Common myeloid progenitor, CD34-positive (primary cell): Measurements from ENCODE around the gene FREM2.

ENCODE experiments used
- CTCF ChIA-PET: fragments of 350-600 bp; sonication (Branson Sonifier 250); formaldehyde crosslinking; loops from one replicate; lab custom pipeline; 2021; ENCODE audit warnings: antibody characterized with exemption; lab: Charles Lee
- POLR2A ChIA-PET: fragments of 350-600 bp; sonication (Branson Sonifier 250); formaldehyde crosslinking; loops from one replicate; lab custom pipeline; 2021; ENCODE audit warnings: antibody characterized with exemption; lab: Charles Lee
- DNase-seq, 3 donors: peaks; one replicate each; pipeline versions ENCODE4 v3.0.0 to v3.0.0-alpha.2; 2013
- H3K27ac ChIP-seq, 2 experiments: 1 replicate in 1 of 2; 2 replicates in 1 of 2; pipeline ENCODE4 v1.7.0; 2013; ENCODE audit warnings: inconsistent platforms in 2 of 2, low read length in 2 of 2, mild to moderate bottlenecking in 2 of 2, low read depth in 1 of 2, moderate library complexity in 1 of 2; ENCODE audit not compliant: severe bottlenecking in 2 of 2, insufficient read depth in 1 of 2, poor library complexity in 1 of 2
- H3K27me3 ChIP-seq, 5 experiments: replicated peaks in 2 of 5; 1 replicate in 3 of 5; 2 replicates in 2 of 5; pipeline versions ENCODE4 v1.6.1 to v1.7.0; 2013; ENCODE audit warnings: low read length in 4 of 5, mild to moderate bottlenecking in 2 of 5, moderate library complexity in 2 of 5, inconsistent platforms in 1 of 5; ENCODE audit not compliant: insufficient read depth in 5 of 5, control insufficient read depth in 4 of 5
- H3K36me3 ChIP-seq, 4 experiments: 1 replicate in 2 of 4; 2 replicates in 2 of 4; pipeline versions ENCODE4 v1.6.1 to v1.7.0; 2013; ENCODE audit warnings: low read length in 3 of 4, control low read depth in 1 of 4, mild to moderate bottlenecking in 1 of 4; ENCODE audit not compliant: control insufficient read depth in 4 of 4, insufficient read depth in 4 of 4
- H3K4me1 ChIP-seq, 4 experiments: 1 replicate in 3 of 4; 2 replicates in 1 of 4; pipeline versions ENCODE4 v1.6.1 to v1.7.1; 2013; ENCODE audit warnings: low read length in 3 of 4, mild to moderate bottlenecking in 3 of 4, control low read depth in 1 of 4, inconsistent platforms in 1 of 4, moderate library complexity in 1 of 4; ENCODE audit not compliant: control insufficient read depth in 4 of 4, insufficient read depth in 4 of 4; ENCODE audit errors: control extremely low read depth in 1 of 4
- H3K4me3 ChIP-seq, 7 experiments: 1 replicate in 4 of 7; 2 replicates in 3 of 7; pipeline versions ENCODE4 v1.5.1 to v1.7.0; 2013; ENCODE audit warnings: mild to moderate bottlenecking in 7 of 7, low read length in 6 of 7, moderate library complexity in 6 of 7, inconsistent platforms in 2 of 7, low read depth in 2 of 7, control low read depth in 1 of 7; ENCODE audit not compliant: insufficient read depth in 4 of 7, control insufficient read depth in 1 of 7; ENCODE audit errors: extremely low read depth in 1 of 7
- H3K9me3 ChIP-seq, 5 experiments: 1 replicate in 4 of 5; 2 replicates in 1 of 5; pipeline versions ENCODE4 v1.6.1 to v1.7.1; 2013; ENCODE audit warnings: low read length in 4 of 5, mild to moderate bottlenecking in 2 of 5, inconsistent platforms in 1 of 5, low read depth in 1 of 5, moderate library complexity in 1 of 5; ENCODE audit not compliant: control insufficient read depth in 4 of 5, insufficient read depth in 2 of 5; ENCODE audit errors: control extremely low read depth in 1 of 5
- WGBS: methylation state at CpG from one replicate; pipeline ENCODE4 v1.1.5; 2013; ENCODE audit not compliant: insufficient coverage; 5-methylcytosine and 5-hydroxymethylcytosine counted together

Gene FREM2

GRCh38 chr13:38900188-38900587 lies 213.3 kb downstream of the FREM2 start:
- ChIA-PET CTCF (no interaction called here), POLR2A (no interaction called here)
- DNase-seq: no peak
- Histone ChIP-seq H3K4me3 (no peak overlapping the region), H3K36me3 (no peaks in the 10 kb centered on the region), H3K9me3 (no peaks in the 10 kb centered on the region), H3K27me3 (no peaks in the 10 kb centered on the region), H3K4me1 (no peaks in the 10 kb centered on the region), H3K27ac (no peak overlapping the region)
- 91% methylated on average over 3 of the region's 3 CpGs for WGBS

- H3K4me1 ChIP-seq: no peaks in the 10 kb centered on the region
- H3K27ac ChIP-seq: no peak overlapping the region
- no peak for DNase-seq
- WGBS: no CpG with 5 or more reads among the region's 1 CpG
- peaks cover 0 to 1% (median 0%) of the 10 kb centered on the region in 5 experiments for H3K27me3 ChIP-seq
- H3K9me3 ChIP-seq: no peaks in the 10 kb centered on the region
- H3K36me3 ChIP-seq: no peaks in the 10 kb centered on the region
- ChIA-PET POLR2A (no interaction called here), CTCF (no interaction called here)
- no peak overlapping the region for H3K4me3 ChIP-seq
Measured at GRCh38 chr13:38902551-38902950, 215.7 kb downstream of the FREM2 start.

- Histone ChIP-seq H3K9me3 (no peaks in the 10 kb centered on the region), H3K27me3 (peaks cover 0 to 1% (median 0%) of the 10 kb centered on the region in 5 experiments), H3K4me3 (no peak overlapping the region), H3K36me3 (no peaks in the 10 kb centered on the region), H3K4me1 (no peaks in the 10 kb centered on the region), H3K27ac (no peak overlapping the region)
- ChIA-PET POLR2A (no interaction called here), CTCF (interaction anchor here (1.4 kb wide), 1 partner anchor 11 kb away, joined by 5 read pairs; no protein-coding TSS in a partner anchor)
- DNase-seq: no peak
- 100% methylated on average over 2 of the region's 3 CpGs for WGBS
Measured at GRCh38 chr13:38905081-38905480, 218.2 kb downstream of the FREM2 start.

GRCh38 chr13:38905861-38906260 lies 219.0 kb downstream of the FREM2 start:
- H3K27ac ChIP-seq: no peak overlapping the region
- no peak overlapping the region for H3K4me3 ChIP-seq
- DNase-seq: no peak
- WGBS: no CpG with 5 or more reads among the region's 1 CpG
- H3K4me1 ChIP-seq: no peaks in the 10 kb centered on the region
- H3K36me3 ChIP-seq: no peaks in the 10 kb centered on the region
- peaks cover 0 to 1% (median 0%) of the 10 kb centered on the region in 5 experiments for H3K27me3 ChIP-seq
- ChIA-PET CTCF (no interaction called here), POLR2A (interaction anchor here (0.6 kb wide), 1 partner anchor 19 kb away, joined by 3 read pairs; no protein-coding TSS in a partner anchor)
- no peaks in the 10 kb centered on the region for H3K9me3 ChIP-seq

GRCh38 chr13:38908574-38908973 lies 221.7 kb downstream of the FREM2 start:
- CTCF ChIA-PET: no interaction called here
- DNase-seq: no peak
- H3K4me1 ChIP-seq: no peaks in the 10 kb centered on the region
- 100% methylated on average over 1 of the region's 2 CpGs for WGBS
- H3K36me3 ChIP-seq: no peaks in the 10 kb centered on the region
- peaks cover 0 to 1% (median 0%) of the 10 kb centered on the region in 5 experiments for H3K27me3 ChIP-seq
- H3K27ac ChIP-seq: no peak overlapping the region
- no peak overlapping the region for H3K4me3 ChIP-seq
- no peaks in the 10 kb centered on the region for H3K9me3 ChIP-seq
- POLR2A ChIA-PET: no interaction called here

GRCh38 chr13:38914070-38914469 lies 227.2 kb downstream of the FREM2 start:
- CTCF ChIA-PET: interaction anchor here (1.0 kb wide), 1 partner anchor 37 kb away, joined by 3 read pairs; no protein-coding TSS in a partner anchor
- Histone ChIP-seq H3K9me3 (no peaks in the 10 kb centered on the region), H3K4me3 (no peak overlapping the region)

GRCh38 chr13:38921081-38921480 lies 234.2 kb downstream of the FREM2 start:
- ChIA-PET POLR2A (no interaction called here), CTCF (interaction anchor here (1.2 kb wide), 1 partner anchor 11 kb away, joined by 4 read pairs; no protein-coding TSS in a partner anchor)
- Histone ChIP-seq H3K27ac (no peak overlapping the region), H3K36me3 (no peaks in the 10 kb centered on the region), H3K9me3 (no peaks in the 10 kb centered on the region), H3K27me3 (peaks cover 0 to 5% (median 2%) of the 10 kb centered on the region in 5 experiments), H3K4me1 (no peaks in the 10 kb centered on the region), H3K4me3 (no peak overlapping the region)
- no CpG with 5 or more reads among the region's 2 CpGs for whole genome bisulfite sequencing
- DNase-seq: no peak

More at GRCh38 chr13:38914070-38914469, 227.2 kb downstream of the FREM2 start:
- 95% methylated on average over 3 of the region's 6 CpGs for WGBS
- Histone ChIP-seq H3K27ac (no peak overlapping the region), H3K4me1 (no peaks in the 10 kb centered on the region), H3K27me3 (no peaks in the 10 kb centered on the region), H3K36me3 (no peaks in the 10 kb centered on the region)
- POLR2A ChIA-PET: no interaction called here
- DNase-seq: no peak
